Measurements from ENCODE around the gene RGS7. TPM values are rescaled to one million over a fixed set of nuclear protein-coding genes. Genes with fewer than 3 reads are reported as not detected.

The RGS7 gene
- total and polyA plus RNA-seq, 2 of the 8 experiments (the other 6 are each of a cell fraction or from before 2014, with no cell fraction given) = 1.6 to 3.0 TPM

DNA sequence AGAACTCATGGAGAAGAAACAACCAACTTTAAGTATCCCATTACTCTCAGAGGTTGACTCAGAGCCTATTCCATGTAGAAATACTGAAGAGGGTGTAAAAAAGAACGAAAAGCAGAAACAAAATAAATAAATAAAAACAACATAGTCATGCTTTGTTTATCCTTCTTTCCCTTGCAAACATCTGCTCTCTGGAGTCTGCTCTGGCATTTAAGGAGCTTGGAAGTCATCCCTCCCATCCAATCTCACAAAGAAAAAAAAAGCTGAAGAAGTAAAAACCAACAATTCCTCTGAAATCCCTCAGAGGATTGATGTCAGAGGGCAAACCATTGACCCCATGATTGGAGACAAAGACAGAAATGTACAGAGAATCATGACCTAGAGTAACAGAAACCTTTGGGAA is 442.5 kb downstream of the RGS7 start:
- no peak overlapping the region for H3K4me3 ChIP-seq (ENCODE audit: extremely low read depth in 1 of 4, insufficient read depth in 2 of 4, low read depth in 3 of 4, low read length in 4 of 4)
- H3K27me3 ChIP-seq (replicated peaks in 1 of 4; ENCODE audit: control insufficient read depth in 3 of 4, extremely low read depth in 1 of 4, insufficient read depth in 3 of 4, low read length in 3 of 4) = no peaks in the 10 kb centered on the region
- H4K91ac ChIP-seq (replicated peaks; ENCODE audit: insufficient read length, low read length) = no peak overlapping the region
- POLR2A ChIA-PET (ENCODE audit: partially characterized antibody) = no interaction called here
- no peak overlapping the region for H3K23ac ChIP-seq (ENCODE audit: insufficient read length)
- WGBS, 2 experiments (ENCODE audit: extremely low coverage in 1 of 2, insufficient coverage in 1 of 2, insufficient read length in 1 of 2, insufficient replicate concordance in 2 of 2, low coverage in 1 of 2, low lambda C conversion rate in 2 of 2, missing lambda C conversion rate in 1 of 2) = 89% methylated on average over 1 of the region's 1 CpG; no CpG with 5 or more reads in 1 of the 2 experiments
- no peak for DNase-seq (ENCODE audit: low read depth in 1 of 2, low spot score in 2 of 2)
- H3K18ac ChIP-seq (ENCODE audit: extremely low read depth, low read length) = no peak overlapping the region
- no peaks in the 10 kb centered on the region for H3K36me3 ChIP-seq (ENCODE audit: control insufficient read depth in 2 of 4, insufficient read depth in 4 of 4, low read length in 3 of 4)
- CTCF ChIA-PET (ENCODE audit: partially characterized antibody) = interaction anchor here (0.6 kb wide), 1 partner anchor 1185 kb away, joined by 3 read pairs; no protein-coding TSS in a partner anchor
- H3K27ac ChIP-seq (ENCODE audit: low read depth, low read length) = no peak overlapping the region
- no peak overlapping the region for H2BK20ac ChIP-seq (ENCODE audit: low read length)
- no peak overlapping the region for H4K5ac ChIP-seq (ENCODE audit: insufficient read length, low read depth, low read length)
- H3K9ac ChIP-seq (replicated peaks in 1 of 4; ENCODE audit: extremely low read depth in 1 of 4, low read depth in 3 of 4, low read length in 3 of 4) = no peak overlapping the region
- TF ChIP-seq YY1 (IDR thresholded peaks at IDR 0.05; ENCODE audit: low read depth, low read length) (no peak), RNF2 (IDR thresholded peaks at IDR 0.05; ENCODE audit: borderline replicate concordance, low read depth, low read length, missing control alignments, poor library complexity, severe bottlenecking) (no peak), NRF1 (IDR thresholded peaks at IDR 0.05; ENCODE audit: low read depth, low read length) (no peak), SIN3A (conservative IDR thresholded peaks at IDR 0.05 in 1 of 2, IDR thresholded peaks at IDR 0.05 in 1 of 2; ENCODE audit: low read depth in 1 of 2, low read length in 2 of 2) (no peak), EP300 (IDR thresholded peaks at IDR 0.05; ENCODE audit: borderline replicate concordance in 1 of 2, low read depth in 2 of 2, low read length in 2 of 2) (no peak), NANOG (IDR thresholded peaks at IDR 0.05; ENCODE audit: insufficient read depth, low read depth, low read length, poor library complexity, severe bottlenecking) (no peak), KDM4A (IDR thresholded peaks at IDR 0.05; ENCODE audit: low read depth, low read length, severe bottlenecking) (no peak)
- TF ChIP-seq, protein P1, sequence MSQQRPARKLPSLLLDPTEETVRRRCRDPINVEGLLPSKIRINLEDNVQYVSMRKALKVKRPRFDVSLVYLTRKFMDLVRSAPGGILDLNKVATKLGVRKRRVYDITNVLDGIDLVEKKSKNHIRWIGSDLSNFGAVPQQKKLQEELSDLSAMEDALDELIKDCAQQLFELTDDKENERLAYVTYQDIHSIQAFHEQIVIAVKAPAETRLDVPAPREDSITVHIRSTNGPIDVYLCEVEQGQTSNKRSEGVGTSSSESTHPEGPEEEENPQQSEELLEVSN (IDR thresholded peaks at IDR 0.05) = no peak
- TF ChIP-seq, protein P2, sequence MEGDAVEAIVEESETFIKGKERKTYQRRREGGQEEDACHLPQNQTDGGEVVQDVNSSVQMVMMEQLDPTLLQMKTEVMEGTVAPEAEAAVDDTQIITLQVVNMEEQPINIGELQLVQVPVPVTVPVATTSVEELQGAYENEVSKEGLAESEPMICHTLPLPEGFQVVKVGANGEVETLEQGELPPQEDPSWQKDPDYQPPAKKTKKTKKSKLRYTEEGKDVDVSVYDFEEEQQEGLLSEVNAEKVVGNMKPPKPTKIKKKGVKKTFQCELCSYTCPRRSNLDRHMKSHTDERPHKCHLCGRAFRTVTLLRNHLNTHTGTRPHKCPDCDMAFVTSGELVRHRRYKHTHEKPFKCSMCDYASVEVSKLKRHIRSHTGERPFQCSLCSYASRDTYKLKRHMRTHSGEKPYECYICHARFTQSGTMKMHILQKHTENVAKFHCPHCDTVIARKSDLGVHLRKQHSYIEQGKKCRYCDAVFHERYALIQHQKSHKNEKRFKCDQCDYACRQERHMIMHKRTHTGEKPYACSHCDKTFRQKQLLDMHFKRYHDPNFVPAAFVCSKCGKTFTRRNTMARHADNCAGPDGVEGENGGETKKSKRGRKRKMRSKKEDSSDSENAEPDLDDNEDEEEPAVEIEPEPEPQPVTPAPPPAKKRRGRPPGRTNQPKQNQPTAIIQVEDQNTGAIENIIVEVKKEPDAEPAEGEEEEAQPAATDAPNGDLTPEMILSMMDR (IDR thresholded peaks at IDR 0.05; ENCODE audit: control extremely low read depth in 1 of 3, insufficient read depth in 1 of 3, low read depth in 1 of 3, low read length in 3 of 3) = no peak
- no peaks in the 10 kb centered on the region for H3K4me1 ChIP-seq (replicated peaks in 1 of 4; ENCODE audit: control insufficient read depth in 3 of 4, insufficient read depth in 4 of 4, low read length in 3 of 4)
- H3K4ac ChIP-seq (replicated peaks; ENCODE audit: insufficient read length, low read depth, low read length) = no peak overlapping the region
- no peak for FAIRE-seq
- H3K14ac ChIP-seq (ENCODE audit: insufficient read length) = no peak overlapping the region
- no peaks in the 10 kb centered on the region for H3K9me3 ChIP-seq (ENCODE audit: insufficient read depth in 2 of 2, low read depth in 1 of 2, low read length in 1 of 2)
- no peak overlapping the region for H3K56ac ChIP-seq (replicated peaks; ENCODE audit: insufficient read length, low read depth, low read length)
- H3K79me2 ChIP-seq (ENCODE audit: control insufficient read depth in 1 of 2, insufficient read depth in 2 of 2, low read length in 2 of 2) = no peaks in the 10 kb centered on the region
- H2BK15ac ChIP-seq (ENCODE audit: low read length) = no peak overlapping the region
- no peak overlapping the region for H2BK120ac ChIP-seq (replicated peaks; ENCODE audit: low read depth, low read length)
- no peaks in the 10 kb centered on the region for H3K23me2 ChIP-seq (ENCODE audit: low read depth, low read length)
- no peak overlapping the region for H4K8ac ChIP-seq (ENCODE audit: extremely low read depth, insufficient read depth, low read length)
- no peak overlapping the region for H2AK5ac ChIP-seq (ENCODE audit: low read depth, low read length)
- H3K79me1 ChIP-seq (ENCODE audit: low read depth, low read length) = no peaks in the 10 kb centered on the region
- no peak overlapping the region for H2BK12ac ChIP-seq (ENCODE audit: low read depth, low read length)
- no peak overlapping the region for H2AFZ ChIP-seq (ENCODE audit: low read length)
- H2BK5ac ChIP-seq (ENCODE audit: low read depth, low read length) = no peak overlapping the region
- no peaks in the 10 kb centered on the region for H4K20me1 ChIP-seq (replicated peaks in 1 of 2; ENCODE audit: control insufficient read depth in 1 of 2, insufficient read depth in 2 of 2, low read length in 2 of 2)
- H3K4me2 ChIP-seq (ENCODE audit: insufficient read depth in 1 of 2, low read depth in 2 of 2, low read length in 2 of 2) = no peak overlapping the region
